T47D (cell line): ENCODE measurements around the gene HLCS.

Experiments
- DNase-seq, 2 experiments: peaks; one replicate each; pipeline versions ENCODE4 v3.0.0 to v3.0.0-alpha.2; 2011 to 2012; ENCODE audit warnings: low read depth in 1 of 2, low spot score in 1 of 2
- JUND ChIP-seq: IDR thresholded peaks from 2 replicates; pipeline ENCODE4 v1.6.1; 2012; ENCODE audit warnings: low read depth
- in situ Hi-C: cut with HindIII; loops from 2 replicates; pipeline ENCODE4 v1.10.0; 2016; ENCODE audit warnings: low sequenced_read_pairs, low pct_unique_long_range_greater_than_20kb

The HLCS gene

DNA sequence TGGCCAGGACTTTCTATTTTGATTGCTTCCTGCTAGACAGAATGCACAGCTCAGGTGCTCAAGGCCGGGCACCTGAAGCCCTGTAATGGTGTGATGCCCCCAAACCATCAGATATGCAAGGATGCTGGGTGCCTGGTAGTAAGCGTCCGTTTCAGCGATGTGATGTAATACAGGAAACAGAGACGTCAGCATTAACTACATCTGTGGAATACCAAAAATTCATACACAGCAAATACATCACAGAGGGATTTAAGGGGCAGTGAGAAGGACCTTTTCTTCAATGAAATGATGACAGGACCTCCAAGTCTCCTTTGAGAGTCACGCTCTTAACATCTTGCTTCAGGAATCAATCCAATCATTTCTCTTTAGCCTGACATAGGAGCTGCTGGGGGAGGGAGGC, 203.2 kb downstream of the HLCS start:
- DNase-seq, result no peak
- in situ Hi-C loops, result no loop called here
- no peak for TF ChIP-seq JUND

DNA sequence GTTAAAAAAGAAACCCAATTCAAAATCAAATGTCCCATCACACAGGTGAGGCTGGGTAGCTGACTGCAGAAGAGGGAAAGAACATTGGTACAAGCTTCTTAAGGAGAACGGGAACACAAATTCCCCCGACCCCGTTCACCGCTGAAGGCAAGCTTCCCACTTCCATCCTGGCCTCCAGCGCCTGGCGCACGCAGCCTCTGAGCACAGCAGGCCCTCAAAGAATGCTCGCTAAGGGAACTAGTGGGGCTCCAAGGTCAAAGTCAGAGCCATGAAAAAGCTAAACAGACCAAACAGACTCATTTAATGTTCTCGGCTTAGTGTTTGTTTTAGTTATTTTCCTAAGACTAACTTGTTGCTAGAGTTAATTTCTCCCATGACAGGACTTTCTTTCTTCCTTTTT, 203.8 kb downstream of the HLCS start:
- in situ Hi-C loops, result no loop called here
- TF ChIP-seq JUND, result no peak
- no peak for DNase-seq

DNA sequence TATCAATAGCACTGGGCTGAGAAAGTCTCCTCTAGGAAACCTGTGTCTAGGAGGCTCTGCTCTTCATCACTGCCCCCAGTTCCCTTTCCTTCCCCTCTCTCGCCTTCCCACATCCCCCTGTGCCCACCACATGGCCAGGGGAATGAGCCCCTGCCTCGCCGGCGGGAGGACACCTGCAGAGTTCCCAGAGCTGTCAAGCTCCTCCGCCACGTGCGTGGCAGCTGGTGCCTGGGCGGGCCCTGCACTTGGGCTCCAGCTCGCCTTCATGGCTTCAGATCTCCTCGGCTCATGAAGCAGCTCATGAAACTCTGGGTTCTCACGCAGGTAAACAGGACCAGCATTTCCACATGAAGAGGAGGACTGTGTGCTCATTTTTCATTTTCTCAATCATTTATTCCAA, 204.8 kb downstream of the HLCS start:
- no peak for TF ChIP-seq JUND
- no peak for DNase-seq
- in situ Hi-C loops, result no loop called here

DNA sequence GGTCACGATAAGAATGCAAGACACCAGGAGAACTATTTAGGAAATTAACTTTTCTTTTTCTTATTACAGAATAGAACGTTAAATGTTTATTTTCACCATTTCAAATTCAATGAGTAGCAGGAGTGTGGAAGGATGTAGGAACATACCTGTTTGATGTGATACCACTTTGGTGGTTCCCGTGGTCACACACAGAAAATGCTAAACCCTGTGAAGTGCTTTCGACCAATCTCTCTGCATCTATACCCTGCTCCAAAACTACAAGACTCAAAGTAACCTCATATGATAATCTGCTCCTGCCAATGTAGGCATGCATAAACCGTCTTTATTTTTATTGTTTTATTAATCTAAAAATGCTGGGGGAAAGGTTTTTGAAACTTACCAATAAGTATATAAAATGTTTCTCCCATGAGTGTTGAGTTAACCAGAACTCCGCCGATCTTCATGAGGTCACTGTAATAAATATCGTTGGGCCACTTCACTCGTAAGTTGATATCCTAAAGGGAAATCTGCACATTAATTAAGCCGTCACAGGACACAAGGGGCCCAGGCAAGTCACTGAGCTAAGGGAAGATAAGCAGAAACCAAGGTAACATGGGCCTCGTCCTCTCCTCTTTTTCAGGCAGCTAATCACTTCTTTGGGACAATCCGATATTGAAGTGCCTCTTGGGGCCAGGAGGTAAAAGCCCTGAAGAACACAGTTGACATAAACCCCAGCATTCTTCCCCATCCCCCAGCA, 207.0 kb downstream of the HLCS start:
- TF ChIP-seq JUND, result no peak
- DNase-seq, result no peak
- in situ Hi-C loops, result no loop called here

DNA sequence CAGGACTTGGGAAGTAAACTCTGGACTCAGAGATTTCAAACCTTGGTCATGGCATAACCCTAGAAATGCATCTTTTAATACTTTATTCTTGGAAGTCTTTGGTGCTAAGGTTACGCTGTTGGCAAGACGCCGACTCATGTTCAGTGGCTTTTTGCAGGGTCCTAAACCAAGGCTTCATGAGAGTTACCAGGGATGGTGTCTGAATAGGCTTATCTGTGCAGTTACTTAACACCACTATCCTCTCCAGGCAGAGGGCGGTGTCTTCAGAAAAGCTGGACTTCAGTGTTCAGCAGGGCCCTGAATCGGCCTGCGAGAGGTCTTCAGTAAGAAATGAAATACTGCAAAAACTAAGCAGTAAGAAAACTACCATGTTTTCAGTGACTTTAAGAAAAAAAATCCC, 209.3 kb downstream of the HLCS start:
- DNase-seq, result peak in 1 of 2 experiments; percentile 13
- in situ Hi-C loops, result no loop called here
- no peak for TF ChIP-seq JUND

DNA sequence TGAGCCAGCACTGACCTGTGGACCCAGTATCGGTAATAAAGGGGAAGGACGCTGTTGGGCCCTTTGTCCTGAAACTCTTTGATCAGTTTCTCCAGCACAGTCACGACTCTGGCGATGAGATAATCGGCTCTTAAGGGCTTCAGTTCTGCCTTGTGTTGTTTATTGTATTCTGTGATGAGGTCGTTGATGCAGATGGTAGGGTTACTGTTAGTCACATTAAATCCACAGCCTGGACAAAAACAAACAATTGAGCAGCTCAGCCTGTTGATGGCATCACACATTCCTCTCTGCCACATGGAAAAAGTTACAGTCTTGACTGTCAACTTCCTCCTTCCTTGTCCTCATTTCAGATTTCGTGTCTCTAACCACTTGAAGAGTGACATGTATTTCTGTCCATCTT, 209.9 kb downstream of the HLCS start:
- DNase-seq, result peak in 1 of 2 experiments; percentile 81
- in situ Hi-C loops, result no loop called here
- peak; percentile 13; the same call in 1 of the 2 replicates for TF ChIP-seq JUND

DNA sequence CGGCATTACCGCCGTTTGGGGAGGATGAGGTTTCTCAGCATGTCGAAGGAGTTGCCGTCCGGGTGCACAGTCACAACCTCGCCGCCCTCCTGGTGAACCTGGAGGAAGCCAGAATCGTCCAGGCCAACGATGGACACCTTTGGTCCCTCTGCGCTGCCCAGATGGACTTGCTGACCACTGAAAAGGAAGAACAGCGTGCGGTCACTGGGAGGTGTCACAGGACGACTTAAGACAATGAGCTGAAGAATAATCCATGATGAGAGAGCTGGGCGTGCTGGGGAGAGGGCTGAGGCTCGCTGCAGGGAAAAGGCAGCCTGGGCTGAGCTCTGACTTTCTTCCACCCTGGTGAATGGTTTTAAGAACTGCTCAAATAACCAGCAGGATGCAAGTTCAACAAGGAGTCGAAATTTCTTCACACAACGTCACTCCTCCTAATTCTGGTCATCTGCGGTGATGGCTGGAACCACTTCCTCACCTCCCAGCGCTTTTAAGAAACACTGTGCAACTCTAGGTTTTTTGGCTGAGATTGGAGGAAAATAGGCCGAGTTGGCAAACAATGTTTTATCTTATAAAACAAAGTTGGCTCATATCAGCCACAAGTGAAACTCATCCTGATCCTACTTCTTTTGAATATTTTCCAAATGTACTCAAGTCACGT, 212.1 kb downstream of the HLCS start:
- no peak for DNase-seq
- in situ Hi-C loops, result no loop called here
- no peak for TF ChIP-seq JUND

DNA sequence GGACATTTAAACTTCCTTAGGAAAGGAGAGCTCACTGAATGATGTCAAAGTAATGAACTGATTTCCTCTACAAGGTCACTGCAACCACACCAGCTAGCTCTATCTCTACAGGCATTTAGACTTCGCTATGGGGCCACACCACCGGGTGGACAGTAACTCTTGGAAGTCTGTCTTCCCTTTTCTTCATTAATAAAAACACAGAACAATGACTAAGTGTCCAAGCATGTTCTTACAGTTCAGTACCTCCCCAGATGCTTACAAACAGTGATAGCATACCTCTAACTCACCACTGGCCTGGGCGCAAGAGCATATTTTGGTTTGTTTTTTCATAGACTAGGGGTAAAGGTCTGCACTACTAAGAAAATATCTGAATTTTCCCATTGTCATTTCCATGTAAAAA, 212.9 kb downstream of the HLCS start:
- in situ Hi-C loops, result no loop called here
- no peak for DNase-seq
- TF ChIP-seq JUND, result no peak

DNA sequence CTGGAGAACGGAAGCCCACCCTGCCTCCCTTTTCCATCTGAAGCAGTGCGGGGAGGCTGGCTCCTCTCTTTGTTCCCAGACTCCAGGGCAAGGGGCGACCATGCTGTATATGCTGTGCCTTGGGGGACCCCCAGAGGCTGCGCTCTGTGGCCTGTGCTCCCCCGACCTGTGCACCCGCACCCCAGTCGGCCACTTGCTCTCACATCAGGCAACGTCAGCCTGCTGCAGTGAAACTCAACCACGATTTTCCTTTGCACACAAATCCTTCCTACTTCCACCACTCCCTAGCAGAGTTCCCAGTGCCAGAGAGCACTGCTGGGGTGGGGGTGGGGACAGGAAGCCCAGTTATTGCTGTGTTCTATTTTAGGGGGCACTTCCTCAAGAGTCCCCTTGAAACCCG, 215.1 kb downstream of the HLCS start:
- in situ Hi-C loops, result no loop called here
- TF ChIP-seq JUND, result no peak
- no peak for DNase-seq

DNA sequence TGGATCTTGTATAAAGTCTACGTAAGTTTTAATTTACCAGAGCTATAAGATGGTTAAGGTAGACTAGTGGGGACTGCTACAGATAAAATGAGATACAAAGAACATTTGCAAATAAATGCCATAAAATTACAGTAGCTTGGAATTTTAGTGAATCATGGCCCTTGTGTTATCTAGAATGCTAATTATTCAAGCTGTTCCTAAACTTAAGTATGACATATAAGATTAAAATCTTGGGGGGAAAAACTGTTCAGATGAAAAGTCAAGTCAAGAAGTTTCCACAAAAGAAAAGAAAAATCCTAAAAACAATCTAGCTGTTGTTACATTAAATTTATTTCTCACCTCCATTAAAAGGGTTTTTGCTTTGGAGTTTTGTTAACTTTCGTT, 215.9 kb downstream of the HLCS start:
- no peak for DNase-seq
- in situ Hi-C loops, result no loop called here
- TF ChIP-seq JUND, result no peak

DNA sequence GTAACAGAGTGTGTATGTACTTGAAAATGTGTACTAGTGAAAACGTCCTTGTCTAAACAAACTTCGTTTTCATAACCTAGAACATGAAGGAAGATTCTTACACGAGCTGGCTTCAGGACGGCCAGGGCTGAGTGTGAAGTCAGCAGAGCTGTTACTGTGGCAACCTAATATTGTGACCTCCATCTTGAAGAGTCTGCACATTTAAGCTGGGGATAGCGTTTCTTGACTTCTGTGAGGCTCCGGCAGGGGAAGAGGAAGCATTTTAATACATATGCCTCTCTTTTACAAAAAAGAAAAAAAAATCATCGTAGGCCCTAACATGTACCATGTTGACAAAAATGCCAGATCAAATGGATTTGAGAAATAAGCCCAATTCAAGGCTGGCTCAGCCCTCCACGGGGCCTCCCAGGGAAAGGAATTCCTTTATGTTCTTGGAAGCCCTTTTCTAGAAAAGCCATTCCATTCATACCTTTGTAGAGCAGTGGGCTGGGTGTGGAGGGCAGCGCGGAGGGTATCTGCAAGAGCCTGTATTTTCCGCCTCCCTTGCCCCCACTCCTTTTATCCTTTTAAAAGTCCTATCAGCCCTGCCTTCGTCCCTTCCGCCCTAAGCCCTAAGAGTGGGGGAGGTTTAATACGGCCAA, 216.4 kb downstream of the HLCS start:
- TF ChIP-seq JUND, result no peak
- no peak for DNase-seq
- in situ Hi-C loops, result no loop called here

DNA sequence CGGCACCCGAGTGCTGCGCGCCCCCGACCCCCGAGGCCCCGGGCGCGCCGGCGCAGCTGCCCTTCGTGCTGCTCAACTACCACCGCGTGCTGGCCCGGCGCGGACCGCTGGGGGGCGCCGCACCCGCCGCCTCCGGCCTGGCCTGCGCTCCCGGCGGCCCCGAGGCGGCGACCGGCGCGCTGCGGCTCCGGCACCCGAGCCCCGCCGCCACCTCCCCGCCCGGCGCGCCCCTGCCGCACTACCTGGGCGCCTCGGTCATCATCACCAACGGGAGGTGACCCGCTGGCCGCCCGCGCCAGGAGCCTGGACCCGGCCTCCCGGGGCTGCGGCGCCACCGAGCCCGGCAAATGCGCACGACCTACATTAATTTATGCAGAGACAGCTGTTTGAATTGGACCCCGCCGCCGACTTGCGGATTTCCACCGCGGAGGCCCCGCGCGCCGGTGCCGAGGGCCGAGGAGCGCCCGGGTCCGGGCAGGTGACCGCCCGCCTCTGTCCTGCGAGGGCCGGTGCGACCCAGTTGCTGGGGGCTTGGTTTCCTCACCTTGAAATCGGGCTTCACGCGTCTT, 218.6 kb downstream of the HLCS start:
- TF ChIP-seq JUND, result no peak
- DNase-seq, result peak in 1 of 2 experiments; percentile 21
- in situ Hi-C loops, result no loop called here
